Endometrial microvascular endothelial cells (primary cell): ENCODE results near the gene TARBP2. TPM values are rescaled to one million over a fixed set of nuclear protein-coding genes. Genes with fewer than 3 reads are reported as not detected.

ENCODE experiments used
- in situ Hi-C: cut with HindIII; loops from 2 replicates; pipeline ENCODE4 v1.10.0; 2017; ENCODE audit warnings: low sequenced_read_pairs, low pct_unique_long_range_greater_than_20kb; ENCODE audit errors: inconsistent ontology term
- total RNA-seq: library from RNA; depleted of rRNA; stranded (reverse); fragments of >200 nt; gene quantifications from one replicate; pipeline ENCODE4 v1.2.3, GENCODE V29; 2015; ENCODE audit errors: inconsistent ontology term

Gene TARBP2, protein sequence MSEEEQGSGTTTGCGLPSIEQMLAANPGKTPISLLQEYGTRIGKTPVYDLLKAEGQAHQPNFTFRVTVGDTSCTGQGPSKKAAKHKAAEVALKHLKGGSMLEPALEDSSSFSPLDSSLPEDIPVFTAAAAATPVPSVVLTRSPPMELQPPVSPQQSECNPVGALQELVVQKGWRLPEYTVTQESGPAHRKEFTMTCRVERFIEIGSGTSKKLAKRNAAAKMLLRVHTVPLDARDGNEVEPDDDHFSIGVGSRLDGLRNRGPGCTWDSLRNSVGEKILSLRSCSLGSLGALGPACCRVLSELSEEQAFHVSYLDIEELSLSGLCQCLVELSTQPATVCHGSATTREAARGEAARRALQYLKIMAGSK
- total RNA-seq = 43.3 TPM

DNA sequence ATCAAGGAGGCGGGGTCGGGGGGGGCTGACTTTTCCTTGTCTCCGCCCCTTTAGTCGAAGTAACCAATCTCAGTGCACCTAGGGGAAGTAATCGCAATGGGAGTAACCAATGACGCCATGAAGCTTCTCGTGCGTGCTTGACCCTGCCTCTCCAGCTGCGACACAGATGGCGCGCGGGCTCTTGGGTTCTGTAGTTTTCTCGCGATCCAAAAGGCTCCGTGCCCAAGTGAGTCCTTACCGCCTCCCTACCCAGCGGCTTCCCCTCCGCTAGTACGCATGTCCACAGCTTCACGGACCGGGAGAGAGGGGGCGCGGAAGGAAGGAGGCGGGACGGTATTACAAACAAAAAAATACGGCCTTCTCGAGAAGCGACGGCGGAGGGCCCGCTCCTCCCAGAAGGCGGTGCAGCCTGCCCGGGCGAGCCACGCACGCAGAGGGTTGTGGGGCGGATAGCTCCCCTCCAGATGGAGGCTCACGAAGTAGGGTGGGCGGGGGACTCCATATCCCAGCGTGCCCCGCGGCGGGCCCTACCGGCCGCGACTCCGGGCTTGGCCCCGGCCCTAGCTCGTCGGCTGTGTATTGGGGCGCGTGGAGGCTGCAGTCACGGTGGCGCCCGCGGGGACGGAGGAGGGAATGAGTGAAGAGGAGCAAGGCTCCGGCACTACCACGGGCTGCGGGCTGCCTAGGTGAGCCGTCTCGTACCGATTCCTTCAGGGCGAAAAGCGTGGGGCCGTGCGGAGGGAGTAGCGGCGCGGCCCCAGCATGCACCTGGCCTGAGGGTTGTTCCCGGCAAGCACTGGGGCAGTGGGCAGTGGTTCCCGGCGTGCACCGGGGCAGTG lies at the start of gene TARBP2:
TSS of gene TARBP2 (plus strand) at position 508 of the 839 bp plus-strand sequence. CDS start at position 634, 126 bp downstream.
- in situ Hi-C loops = no loop called here

DNA sequence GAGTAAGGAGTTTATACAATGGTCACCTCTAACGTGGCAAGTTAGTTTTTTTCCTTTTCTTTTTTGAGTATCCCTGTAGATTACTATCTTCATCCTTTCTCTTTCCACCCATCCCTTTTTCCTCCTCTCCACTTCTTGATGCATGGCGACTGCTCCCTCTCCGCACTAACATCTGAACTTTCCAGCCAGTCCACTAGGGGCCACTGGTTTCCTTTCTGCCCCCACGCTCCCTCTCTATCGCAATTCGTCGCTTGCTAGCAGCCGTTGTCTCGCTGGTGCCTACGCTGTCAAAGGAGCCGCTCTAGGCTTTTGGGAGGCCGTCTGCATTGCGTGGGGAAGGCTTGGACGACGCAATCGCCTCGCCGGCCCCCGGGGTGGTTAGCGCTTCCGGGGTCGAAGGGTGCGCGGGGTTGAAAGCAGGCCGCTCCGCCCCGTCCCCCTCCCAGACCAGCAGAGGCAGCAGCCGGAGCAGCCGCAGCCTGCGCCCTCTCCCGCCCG lies 49.4 kb upstream of the TARBP2 start, which contains the start of gene PCBP2:
TSS of gene PCBP2 (plus strand) at position 442 of the 498 bp plus-strand sequence. CDS start 2,699 bp downstream, outside the sequence.
- in situ Hi-C loops = no loop called here

DNA sequence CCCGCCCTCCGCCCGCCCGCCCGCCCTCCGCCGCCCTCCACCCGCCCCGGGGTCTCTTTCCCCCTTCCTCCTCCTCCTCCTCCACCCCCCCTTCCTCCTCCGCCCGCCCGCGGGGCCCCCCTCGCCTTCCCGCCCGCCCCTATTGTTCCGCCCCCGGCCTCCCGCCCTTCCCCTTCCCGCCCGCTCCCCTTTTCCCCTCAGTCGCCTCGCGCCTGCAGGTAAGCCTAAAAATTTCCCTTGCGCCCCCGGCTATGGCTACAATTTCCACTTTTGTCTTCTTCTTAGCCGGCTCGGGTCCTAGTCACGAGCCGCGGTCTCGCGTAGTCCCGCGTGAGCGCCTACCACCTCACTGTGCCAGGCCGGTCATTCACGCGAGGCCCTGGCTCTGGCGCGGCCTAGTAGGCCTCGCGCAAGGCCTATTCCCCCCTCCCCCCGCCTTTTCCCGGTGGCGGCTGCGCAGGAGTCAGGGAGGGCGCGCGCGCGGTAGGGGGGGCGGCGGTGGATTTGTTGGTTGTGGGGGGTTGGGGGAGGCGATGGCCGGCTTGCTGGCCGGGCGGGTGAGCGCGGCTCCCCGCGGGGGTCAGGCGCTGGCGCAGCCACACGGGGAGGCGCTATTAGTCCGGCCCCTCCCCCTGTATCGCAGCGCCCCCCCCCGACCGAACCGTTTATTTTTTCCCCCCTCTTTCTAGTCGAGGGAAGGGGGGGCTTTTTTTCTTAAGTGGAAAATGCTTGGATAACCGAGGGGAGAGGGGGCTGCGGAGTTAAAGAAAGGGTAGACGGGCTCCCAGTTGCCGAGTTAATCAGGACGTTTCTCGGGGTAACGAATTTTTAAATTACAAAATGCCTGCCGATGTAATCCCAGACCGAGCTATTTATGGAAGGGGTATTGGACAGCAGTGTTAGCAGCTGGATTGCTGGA lies 48.7 kb upstream of the TARBP2 start:
- in situ Hi-C loops = no loop called here

DNA sequence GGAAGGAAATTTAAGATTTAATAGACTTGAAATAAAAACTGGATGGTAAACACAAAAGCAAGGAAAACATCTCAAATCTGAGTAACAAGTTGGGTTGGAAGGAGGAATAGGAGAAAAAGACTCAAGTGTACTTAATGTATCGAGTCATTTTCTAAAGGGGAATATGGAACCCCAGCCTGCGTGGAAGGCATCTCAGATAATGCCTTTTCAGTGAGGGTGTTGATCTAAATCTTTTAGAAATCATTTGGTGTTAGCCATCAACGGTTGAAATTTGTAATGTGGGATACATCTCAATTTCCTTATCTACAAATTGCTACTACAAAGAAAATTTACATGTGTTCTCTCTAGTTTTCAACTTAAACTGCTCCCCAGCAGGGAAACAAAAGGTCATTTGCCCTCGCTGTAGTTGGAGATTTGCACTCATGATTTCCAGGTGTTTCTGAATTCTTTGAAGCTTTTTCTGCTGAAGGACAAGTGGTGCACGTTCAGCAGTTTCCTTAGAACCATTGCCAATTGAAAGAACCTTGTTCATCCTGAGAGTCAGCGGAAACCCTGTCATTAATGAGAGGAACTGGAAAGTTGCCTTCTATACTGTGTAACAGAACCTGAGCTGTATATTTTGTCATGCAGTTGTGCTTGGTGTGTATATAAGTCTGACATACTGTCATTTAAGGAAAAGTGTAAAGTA lies 47.0 kb upstream of the TARBP2 start:
- in situ Hi-C loops = no loop called here

DNA sequence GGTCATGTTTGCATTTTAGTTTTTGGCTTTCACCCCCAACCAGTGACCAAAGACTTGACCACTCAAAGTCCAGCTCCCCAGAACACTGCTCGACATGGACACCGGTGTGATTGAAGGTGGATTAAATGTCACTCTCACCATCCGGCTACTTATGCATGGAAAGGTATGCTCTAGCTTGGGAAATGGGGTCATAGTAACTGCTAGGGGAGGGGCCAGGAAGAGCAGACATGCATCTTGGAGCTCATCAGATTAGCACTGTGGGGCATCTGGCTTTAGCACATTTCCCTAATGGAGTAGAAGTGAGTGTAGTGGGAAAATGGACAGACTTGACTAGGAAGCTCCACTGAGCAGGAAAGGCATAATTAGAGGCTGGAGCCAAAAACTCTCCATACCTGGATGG lies 46.4 kb upstream of the TARBP2 start:
- in situ Hi-C loops = no loop called here

DNA sequence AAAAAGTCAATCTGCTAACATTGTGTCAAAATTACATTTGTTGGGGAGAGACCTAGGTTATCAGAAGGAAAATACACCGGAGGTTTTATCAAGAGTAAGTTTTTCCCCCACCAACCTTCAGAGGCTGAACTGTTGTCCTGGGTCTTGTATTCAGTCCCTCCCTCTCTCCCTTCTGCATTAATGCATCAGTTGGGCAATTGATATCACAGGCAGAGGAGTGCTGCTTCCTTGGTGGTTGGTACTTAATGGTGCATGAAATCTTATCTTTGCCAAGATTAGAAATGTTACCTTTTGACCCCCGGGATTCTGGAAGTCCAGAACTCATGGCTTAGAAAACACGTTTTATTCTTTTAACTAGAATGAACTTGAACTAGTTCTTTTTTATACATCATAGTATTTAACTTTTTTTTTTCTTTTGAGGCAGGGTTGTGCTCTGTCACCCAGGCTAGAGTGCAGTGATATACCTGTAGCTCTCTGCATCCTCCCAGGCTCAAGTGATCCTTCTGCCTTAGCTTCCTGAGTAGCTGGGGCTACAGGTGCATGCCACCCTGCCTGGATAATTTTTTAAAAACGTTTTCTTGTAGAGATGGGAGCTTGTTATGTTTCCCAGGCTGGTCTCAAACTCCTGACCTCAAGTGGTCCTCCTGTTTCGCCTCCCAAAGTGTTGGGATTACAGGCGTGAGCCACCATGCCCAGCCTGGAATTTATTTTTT lies 44.3 kb upstream of the TARBP2 start:
- in situ Hi-C loops = no loop called here

DNA sequence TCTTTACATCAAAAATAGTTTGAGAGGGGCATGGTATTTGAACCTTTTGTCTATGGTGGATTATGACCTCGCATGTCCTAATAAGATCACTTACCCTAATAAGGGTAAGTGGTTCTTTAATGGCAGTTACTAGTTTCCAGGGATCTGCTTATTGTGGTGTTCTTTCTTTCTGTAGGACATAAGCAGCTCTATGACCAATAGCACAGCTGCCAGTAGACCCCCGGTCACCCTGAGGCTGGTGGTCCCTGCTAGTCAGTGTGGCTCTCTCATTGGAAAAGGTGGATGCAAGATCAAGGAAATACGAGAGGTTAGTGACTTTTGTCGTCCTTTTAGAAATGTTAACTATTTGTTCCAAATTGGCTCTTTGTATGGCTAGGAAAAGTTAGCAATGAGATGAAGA lies 42.0 kb upstream of the TARBP2 start:
- in situ Hi-C loops = no loop called here

DNA sequence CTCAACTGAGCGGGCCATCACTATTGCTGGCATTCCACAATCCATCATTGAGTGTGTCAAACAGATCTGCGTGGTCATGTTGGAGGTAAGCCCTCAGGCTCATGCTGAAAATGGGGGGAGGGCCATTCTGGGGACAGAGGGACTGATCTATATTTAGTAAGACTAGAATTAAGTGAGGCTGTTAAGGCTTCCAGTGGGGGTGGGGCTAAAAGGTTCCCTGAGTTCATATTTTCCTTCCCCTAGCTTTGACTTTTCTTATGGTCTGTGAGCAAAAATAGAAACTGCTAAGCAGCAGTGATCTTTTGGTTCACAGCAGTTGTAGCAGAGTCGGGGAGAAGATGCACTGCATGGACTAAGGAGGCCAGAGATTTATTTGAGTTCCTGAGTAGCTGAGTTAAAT lies 40.0 kb upstream of the TARBP2 start:
- in situ Hi-C loops = no loop called here

DNA sequence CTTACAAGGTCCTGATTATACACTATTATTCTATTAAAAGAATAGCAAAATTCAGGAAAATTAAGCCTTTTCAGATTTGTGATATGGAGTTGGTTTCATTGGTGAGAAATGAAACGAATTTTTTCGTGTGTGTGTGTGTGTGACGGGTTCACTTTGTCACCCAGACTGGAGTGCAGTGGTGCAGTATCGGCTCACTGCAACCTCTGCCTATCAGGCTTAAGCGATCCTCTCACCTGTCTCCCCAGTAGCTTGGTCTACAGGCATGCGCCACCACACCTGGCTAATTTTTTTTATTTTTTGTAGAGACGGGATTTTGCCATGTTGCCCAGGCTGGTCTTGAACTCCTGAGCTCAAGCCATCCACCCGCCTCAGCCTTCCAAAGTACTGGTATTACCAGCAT lies 39.5 kb upstream of the TARBP2 start:
- in situ Hi-C loops = no loop called here

DNA sequence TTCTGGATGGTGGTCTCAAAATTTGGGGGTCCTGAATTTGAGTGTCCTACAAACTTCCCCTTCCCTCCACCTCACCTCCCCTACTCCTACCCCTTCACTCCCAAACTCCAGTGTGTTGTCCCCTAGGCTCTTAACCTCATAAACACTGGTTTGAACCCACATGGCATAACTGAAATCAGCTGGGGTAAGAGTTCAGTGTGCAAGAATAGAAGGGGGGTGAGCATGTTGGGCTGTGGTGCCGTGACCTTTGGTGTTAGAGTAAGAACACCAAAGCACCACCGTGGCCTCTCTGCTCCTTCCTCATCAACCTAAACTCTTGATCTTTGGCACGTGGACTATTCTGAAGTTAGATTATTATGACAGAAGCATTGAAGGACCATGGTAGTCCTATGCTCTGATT lies 38.1 kb upstream of the TARBP2 start:
- in situ Hi-C loops = no loop called here

DNA sequence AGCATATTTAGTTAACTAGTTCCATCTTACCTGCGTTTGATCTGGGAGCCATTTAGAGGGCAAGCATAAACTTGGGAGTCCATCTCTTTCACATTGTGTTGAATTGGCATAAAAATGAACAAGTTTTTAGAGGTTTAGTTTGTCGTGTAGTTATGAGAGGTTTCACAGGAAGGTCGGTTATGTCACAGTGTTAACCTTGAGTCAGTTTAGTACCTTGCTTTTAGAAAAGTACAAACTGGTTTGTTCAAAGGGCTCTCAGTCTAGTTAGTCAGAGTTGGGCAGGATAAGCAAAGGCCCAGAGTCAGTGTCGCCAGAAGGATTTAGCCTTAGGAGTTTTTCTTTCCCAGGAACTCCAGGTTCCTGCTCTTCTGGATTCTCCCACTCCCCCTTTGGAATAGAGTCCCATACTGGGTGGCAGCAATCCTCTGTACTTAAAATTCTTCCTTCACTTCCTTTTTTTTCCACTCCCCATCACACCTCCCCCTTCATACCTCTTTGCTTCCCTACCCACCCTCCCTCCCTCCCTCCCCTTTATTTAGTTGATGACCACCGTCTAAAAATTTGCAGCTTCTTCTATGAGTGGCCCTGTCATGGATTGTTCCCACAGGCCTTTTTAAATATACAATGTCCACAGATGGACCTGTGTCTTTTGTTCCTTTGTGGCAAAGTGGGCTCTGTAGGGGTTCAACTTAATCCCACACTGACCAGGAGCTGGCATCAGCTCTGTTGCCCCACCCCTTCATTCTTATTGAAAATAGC lies 37.1 kb upstream of the TARBP2 start:
- in situ Hi-C loops = no loop called here

DNA sequence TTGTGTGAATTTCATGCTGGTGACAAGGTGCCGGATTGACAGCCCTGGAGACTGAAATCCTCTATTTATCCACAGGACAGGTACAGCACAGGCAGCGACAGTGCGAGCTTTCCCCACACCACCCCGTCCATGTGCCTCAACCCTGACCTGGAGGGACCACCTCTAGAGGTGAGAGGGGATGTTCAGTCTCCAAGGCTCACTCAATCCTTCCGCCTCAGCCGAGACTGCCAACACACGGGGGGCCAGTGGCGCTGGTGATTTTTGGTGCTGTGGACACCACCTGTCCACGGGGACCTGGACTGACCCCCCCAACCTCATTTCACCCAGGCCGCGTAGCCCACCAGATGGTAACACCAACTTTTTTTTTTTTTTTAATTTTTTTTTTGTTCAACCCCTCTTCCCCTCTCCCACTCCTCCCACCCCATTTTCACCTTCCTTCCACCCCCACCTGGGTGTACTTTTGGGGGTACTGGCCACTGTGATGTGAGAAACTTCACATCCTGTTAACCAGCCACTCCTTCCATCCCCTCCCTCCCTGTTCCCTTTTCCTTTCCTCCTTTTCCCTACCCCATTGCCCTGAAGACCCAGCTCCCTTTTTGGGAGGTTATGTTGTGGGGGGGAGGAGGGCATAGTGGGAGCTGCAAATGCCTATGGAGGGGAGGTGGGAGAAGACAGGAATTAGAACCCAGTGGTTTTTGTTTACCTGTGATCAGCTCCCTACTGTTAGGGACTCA lies 36.2 kb upstream of the TARBP2 start:
- in situ Hi-C loops = no loop called here

DNA sequence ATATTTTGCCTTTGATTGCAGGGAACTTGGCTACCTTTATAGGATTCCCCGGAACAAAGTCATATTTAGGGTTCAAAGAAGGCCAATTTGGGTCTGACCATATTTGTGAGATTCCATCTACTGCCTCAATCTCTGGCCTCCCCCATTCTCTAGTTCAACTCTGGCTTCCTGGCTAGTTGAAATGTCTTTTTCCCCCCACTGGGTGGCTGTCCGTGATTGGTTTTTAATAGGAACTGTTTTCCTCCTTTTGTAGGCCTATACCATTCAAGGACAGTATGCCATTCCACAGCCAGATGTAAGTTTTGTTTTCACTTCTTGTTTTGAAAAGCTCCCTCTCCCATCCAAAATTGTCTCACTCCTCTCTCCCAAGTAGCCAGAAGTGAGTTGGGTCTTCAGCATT lies 35.4 kb upstream of the TARBP2 start:
- in situ Hi-C loops = no loop called here

DNA sequence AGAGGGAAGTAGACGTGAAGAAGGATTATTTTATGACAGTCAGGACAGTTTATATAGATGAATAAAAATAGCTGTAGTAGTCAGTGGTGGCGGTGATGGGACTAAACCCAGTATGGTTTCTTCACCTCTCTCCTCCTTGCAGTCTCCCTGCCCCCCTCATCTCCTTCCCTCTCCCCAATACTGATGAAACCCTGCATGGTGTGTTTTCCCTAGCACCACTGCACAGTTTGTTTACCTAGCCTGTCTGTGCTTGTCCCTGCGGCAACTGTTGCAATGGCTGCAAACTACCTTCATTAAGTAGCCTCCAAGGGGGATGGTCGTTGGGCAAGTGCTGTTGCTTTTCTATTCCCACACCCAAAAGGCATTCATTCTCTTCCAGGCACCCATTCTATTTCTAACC lies 34.4 kb upstream of the TARBP2 start:
- in situ Hi-C loops = no loop called here

DNA sequence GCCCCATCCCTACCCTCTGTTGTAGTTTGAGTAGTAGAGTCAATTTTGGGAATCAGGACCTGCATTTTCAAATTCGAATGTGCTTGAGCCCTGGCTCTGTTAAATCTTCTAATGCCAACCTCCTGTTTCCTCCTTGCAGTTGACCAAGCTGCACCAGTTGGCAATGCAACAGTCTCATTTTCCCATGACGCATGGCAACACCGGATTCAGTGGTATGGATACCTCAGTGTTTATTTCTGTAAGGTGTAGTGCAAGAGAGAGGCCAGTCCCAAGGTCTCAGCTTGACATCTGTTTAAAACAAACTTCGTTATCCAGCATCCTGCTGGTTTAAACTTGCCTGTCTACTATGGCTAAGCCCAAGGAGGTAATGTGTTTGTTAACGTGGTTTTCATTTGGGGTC lies 34.0 kb upstream of the TARBP2 start:
- in situ Hi-C loops = no loop called here

DNA sequence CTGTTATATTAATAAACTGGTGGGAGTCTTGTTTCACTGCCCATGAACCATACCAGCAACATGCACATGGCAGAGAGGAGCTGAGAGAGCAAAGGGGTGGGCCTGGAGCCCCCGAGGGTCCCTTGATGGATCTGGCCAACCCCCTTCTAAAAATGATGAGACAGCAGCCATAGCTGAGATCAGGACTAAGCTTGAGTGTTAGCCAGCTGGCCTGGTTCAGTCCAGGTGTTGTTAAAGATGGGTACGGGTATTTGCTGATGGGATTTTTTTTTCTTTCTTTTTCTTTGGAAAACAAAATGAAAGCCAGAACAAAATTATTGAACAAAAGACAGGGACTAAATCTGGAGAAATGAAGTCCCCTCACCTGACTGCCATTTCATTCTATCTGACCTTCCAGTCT lies 33.2 kb upstream of the TARBP2 start:
- in situ Hi-C loops = no loop called here
